ENCODE data around the gene C11orf86.

- TF ChIP-seq POLR2A (IDR thresholded peaks at IDR 0.05; ENCODE audit: low read length): no peak
- no peak for TF ChIP-seq GATA1 (IDR thresholded peaks at IDR 0.05; ENCODE audit: low read depth, low read length)
Measured at GRCh38 chr11:67013511-67014045, 38.5 kb downstream of the C11orf86 start.
